Fibroblast of upper back skin (primary cell): ENCODE results near the gene SCAANT1.

ENCODE experiments used
- DNase-seq: peaks from one replicate; pipeline ENCODE4 v3.0.0-alpha.2; 2013

The SCAANT1 gene

DNA sequence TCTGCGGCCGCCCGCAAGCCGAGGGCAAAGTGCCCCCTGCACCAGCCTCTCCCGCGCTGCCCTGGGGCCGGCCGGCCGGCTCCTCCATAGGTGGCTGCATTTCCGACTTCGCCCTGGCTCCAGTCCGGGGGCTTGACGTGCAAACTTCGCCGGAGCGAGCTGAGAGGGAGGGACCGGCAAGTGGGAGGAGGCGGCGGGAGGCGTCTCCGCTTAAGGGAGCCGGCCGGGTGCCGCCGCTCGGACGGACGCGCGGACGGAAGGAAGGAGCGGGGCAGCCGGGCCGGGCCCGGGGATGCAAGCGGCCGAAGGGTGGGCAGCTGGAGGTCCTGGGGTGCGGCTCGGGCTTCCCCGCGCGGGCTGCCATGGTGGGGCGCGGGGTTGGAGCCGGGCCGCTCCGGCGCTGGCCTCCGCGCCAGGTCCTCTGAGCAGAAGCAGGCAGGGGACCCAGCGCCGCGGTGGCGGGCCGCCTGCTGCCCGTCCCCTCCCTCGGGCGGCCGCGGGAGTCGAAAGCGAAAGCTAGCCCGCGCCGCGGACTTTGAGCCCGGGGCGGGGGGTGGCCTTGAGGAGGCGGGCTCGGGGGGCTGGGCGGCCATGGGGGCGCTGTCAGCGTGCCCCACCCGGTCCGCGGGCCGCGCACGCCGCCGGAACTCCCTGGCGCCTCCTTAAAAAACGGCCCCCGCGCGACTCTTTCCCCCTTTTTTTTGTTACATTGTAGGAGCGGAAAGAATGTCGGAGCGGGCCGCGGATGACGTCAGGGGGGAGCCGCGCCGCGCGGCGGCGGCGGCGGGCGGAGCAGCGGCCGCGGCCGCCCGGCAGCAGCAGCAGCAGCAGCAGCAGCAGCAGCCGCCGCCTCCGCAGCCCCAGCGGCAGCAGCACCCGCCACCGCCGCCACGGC is at the start of gene SCAANT1:
Gene SCAANT1 (minus strand): TSS at position 511 of the 895 bp plus-strand sequence.
- DNase-seq = peak; percentile 89

DNA sequence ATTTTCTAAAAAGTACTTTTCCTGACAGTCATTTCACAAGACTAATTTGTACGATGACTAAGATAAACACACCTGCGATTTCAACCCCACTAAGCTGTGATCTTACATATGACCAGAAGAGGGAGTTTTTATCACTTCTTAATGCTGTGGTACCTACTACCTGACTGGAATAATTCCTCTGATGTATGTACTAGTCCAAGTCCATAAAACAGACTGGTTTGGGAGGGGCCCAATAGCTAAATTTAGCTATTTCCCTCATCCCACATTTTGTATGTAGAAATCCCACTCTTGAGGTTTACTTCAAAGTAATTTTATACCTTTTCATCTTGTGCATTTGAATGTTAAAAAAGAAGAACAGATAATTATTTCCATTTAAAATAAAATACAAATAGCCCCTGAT is 49.7 kb upstream of the SCAANT1 start:
- DNase-seq = peak; percentile 26

DNA sequence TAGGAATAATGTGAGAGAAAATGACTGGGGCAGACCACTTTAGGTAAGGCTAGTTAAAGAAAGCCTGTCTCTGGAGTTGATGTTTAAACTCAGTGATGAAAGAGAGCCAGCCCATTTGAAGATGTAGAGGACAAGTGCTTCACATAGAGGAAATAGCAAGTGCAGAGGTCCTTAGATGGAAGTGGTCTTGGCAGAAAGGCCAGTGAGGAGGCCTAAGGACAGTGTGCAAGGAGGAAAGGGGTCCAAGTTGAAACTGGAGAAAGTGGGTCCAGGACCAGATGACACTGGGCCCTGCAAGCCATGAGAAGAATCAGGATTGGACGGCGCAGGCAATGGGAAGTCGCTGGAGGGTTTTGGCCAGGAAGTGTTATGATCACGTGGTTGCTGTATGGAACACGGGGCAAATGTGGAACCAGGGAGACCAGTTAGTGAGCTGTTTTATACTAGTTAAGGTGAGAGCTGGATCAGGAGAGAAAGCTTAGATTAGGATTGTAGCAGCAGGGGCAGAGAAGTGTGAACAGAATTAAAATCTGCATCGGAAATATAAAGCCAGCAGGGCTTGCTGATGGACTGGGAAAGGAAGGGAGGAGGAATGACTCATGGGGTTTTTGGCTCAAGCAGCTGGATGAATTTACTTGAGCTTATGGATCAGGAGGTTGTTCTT is 48.0 kb upstream of the SCAANT1 start:
- DNase-seq = peak; percentile 67

DNA sequence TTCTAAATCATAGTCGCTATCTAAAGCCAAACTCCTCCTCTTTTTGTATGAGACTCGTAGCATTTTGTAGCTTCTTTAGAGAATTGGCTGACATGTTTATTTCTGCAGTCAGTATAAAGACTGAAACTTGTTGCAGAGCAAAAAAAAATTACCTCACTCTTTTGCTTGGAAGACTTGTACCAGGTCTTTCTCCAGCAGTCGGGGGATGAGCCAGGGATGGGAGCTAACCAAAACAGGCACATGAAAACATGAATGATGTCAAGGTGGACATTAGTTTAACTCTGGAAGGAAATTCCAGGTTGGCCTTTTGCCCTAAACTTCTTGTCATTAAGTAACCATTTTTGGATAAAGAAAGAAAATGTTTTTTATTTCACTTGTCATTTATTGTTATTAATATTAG is 47.0 kb upstream of the SCAANT1 start:
- DNase-seq = no peak

DNA sequence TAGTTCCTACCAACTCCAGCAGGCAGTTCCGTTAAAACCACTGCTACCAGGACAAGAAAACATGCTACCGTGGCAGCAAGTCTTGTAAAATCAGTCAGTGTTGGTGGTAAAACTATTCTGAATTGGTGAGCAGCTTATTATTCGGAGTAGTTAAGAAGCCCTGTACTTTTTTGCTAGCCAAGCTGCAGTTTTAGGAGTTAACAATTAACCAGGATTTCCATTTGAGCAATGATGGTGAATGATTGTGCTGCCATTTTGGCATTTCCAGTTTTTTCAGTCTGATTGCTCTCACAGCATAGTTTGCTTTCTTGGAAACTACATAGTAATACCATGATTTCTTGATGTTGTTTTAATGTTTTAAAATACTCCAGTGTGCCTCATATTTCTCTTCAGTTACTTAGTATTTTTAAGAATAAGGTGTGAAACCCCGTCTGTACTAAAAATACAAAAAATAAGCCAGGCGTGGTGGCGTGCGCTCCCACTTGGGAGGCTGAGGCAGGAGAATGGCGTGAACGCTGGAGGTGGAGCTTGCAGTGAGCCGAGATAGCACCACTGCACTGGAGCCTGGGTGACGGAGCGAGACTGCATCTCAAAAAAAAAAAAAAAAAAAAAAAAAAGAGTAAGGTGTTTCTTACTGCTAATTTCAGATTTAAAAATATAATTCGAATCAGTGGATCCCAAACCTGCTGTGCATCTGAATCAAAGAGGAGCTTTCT is 43.8 kb upstream of the SCAANT1 start:
- no peak for DNase-seq

DNA sequence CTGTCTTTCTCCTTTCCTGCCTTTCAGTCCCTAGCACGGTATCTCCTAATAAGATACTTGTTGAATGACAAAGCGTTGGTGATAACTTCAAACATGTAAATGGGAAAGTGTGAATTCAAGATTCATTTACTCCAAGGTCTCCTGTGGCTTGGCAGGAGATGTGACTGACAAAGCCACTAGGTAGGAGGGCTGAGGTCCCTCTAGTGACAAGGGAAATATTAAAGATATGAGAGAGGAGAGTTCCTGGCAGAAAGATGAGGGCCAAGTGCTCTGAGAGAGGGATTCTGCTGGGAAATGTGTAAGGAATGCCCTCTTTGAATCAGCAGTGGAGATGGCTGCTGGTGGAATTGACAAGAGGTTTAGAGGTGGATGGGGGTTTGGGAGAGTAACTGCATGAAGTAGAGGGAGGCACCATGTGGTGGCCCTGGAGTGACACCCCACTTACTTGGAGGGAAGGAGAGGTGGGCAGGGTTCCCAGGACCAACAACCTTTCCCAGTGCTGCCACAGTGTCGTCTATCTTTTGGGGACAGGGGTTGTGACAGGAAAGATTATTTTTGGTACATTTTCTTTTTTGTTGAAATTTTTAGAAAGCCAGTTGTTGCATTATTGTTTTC is 43.0 kb upstream of the SCAANT1 start:
- DNase-seq = no peak

DNA sequence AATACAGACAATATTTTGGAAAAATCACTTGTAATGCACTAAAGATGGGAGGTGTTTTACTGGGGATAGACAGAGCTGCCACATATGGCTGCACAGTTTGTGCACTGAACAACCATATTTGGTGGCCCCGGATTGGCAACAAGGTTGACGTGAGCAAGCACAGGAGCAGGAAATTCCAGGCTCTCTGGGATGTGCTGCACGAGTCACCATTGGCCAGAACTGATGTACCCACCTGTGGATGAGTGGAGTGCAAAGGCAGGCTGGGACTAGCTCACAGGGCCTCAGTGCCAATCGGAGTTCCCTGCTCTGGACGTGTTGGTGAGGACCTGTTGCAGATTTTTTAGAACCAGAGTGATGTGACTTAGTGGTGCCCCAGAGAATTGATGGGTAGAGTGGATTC is 42.0 kb upstream of the SCAANT1 start:
- DNase-seq = no peak

DNA sequence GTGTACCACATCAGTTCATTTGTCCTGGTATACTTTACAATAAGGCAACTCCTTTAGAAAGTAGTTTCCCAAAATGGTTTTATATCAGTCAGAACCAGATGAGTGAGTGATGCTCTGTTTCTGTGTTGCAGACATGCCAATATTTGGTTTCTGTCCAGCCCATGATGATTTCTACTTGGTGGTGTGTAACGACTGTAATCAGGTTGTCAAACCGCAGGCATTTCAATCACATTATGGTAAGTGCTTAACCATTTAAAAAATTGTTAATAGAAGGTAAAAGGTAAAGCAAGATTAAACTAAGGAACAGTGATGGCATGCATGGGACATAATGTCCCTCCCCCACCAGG is 40.0 kb upstream of the SCAANT1 start:
- DNase-seq = peak; percentile 38

DNA sequence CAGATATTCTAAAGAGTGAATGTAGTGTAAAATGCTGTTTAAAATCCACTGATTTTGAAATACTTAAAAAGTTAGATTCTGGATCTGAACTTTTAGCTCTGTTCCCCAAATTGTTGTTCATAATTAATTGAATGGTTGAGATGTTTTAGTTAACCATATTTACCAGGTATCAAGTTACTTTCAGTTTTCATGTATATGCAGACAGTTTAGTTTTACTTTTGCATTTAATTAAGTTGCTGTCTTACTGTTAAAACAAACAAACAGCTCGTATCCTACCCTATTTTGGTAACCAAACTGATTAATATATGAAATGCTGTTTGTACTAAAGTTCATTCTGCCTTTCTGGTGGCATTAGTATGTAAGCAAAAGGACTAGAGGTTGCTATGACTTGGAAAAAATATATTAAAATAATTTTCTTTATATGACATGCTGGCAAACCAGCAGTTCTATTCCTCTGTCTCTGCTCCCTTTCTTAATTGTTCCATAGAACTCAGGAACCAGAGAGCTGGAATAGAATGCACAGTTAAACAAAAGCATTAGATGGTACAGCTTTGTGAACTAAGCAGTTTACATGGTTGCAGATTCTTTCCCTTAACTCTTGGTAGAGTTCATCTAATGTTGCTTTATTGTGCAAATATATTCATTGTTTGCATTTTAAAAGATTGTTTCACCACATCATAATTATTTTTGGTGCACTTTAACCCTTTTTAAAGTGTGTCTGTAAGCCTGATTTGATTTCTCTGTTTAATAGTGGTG is 39.5 kb upstream of the SCAANT1 start:
- no peak for DNase-seq

DNA sequence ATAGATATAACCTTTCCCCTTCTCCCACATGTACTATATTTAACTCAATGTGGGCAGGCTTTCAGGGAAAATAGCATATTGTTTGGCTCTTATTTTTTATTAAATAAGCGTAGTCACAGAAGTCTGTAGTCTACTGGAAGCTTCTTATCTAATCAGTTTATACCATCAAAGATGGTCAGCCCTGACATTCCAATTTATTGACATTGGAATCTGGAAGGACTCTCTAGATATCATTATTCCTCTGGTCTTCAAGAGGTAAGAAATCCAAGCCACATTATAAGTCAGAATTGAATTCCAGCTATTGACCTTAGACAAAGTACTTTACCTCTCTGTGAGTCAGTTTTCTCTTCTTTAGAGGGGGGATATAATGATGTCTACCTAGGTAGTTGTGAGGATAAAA is 38.5 kb upstream of the SCAANT1 start:
- DNase-seq = no peak

DNA sequence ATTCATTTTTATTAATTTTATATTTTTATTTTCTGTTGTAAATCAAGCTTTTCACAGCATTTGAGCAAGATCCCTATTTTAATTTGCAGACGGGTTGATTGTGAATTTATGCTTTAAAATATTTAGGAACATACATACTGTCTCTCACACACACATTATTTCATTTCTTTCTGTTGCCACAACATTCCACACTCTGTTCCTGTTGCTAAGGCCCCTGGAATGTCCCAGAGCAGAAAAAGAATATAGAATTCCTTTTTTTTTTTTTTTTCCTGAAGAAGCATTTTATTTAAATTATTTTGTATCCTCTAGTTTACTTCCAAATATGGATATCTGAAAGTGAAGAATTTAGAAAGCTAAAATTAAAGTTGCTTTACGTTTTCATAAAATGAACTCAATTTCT is 36.8 kb upstream of the SCAANT1 start:
- peak; percentile 83 for DNase-seq

DNA sequence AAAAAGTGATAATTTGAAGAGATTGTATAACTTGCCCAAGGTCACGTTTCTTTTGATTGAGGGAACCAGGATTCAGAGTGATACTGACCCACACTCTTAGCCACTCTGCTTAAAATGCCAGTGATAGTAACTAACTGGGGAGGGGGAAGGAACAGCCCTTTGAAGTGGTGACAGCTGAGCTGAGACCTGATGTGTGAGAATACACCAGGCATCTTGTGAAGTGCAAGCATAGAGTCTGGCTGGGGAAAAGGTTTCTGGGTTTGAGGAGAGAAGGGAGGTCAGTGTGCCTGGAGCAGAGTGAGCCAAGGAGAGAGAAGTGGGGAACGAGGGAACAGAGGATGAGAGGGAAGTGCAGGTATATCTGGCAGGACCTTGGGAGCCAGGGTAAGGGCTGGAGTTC is 35.4 kb upstream of the SCAANT1 start:
- DNase-seq = no peak

DNA sequence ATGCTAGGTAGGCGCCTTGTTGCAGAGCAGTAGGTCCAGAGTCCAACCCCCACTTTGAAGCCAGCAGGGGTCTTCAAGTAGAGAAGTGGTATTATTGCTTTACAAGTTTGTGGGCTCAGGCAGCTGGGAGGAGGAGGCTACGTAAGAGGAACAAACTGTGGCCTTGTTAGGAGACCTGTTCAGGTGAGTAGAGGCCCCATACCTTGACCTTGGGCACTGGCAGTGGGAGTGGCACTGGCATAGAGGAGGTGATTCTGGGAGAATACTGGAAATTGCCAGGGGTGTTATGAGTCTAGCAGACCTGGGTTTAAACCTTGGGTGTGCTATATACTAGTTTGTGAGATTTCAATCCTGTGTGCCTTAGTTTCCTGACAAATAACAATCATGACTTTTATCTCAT is 34.6 kb upstream of the SCAANT1 start:
- no peak for DNase-seq

DNA sequence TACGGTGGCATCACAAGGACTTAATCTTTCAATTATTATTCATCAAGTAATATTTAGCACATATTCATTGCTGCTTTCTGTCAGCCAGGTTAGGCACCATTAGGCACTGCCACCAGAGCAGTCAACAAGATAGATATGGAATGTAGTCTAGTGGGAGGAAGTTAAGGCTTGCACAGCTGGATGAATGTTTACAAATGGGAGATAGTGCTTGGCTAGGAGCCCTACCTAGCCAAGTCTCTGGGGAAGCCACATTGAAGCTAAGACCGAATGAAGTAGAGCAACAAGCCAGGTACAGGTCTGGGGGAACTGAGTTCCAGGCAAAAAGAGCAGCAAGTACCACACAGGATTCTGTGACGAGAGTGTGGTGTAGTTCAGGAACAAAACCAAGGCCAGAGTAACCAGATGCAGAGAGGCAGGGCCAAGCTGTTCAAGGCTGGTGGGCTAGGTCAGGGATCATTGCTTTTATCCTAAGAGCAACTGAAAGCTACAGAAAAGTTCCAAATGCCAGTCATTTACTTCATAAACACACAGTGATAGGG is 33.4 kb upstream of the SCAANT1 start:
- no peak for DNase-seq

DNA sequence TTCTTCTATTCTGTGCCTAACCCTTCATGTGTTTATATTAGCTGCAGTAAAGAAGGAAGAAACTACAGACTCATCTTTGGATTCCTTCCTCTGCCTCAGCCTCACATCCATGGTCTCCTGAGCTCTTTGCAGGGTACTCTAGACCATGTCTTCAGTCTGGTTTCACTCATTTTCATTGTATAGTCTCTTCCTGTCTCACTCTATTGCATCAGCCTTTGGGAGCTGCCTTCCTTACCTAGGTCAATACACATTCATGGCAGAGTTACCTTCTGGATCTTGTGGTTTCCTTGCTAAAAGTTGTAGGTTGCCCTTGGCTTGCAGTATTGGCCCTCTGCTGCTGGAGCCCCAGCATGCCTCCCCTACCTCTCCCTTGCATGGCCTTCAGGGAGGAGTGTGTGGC is 31.5 kb upstream of the SCAANT1 start:
- no peak for DNase-seq

DNA sequence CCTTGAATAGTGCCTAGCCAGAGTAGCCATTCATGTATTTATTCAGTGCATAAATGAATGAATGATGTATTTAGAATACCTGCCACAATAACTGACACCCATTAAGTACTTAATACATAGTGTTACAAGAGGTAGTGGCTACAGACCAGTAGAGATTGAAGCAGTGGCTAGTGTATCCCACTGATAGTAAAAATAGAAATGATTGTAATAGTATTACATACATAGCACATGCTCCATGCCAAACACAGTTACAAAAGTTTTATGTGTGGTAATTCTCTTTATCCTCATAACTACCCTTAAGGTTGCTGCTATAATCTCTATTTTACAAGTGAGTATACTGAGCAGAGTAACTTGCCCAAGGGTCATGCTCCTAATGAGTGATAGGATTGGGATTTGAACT is 30.3 kb upstream of the SCAANT1 start:
- no peak for DNase-seq

DNA sequence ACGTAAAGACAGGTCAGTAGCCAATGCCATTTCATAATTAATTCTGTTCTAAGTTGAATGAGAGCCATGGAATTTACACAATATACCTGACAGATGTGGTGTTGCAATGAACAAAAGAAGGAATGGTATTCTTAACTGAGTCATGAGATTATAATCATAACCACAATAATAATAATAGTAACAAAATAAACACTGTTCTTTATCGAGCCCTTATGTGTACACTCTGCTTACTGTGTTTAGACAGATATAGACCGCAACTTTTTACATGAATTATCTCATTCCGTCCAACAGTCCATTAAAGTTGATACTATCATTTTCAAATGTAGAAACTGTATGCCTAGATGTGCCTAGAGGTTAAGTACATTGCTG is 28.2 kb upstream of the SCAANT1 start:
- DNase-seq = peak; percentile 29

DNA sequence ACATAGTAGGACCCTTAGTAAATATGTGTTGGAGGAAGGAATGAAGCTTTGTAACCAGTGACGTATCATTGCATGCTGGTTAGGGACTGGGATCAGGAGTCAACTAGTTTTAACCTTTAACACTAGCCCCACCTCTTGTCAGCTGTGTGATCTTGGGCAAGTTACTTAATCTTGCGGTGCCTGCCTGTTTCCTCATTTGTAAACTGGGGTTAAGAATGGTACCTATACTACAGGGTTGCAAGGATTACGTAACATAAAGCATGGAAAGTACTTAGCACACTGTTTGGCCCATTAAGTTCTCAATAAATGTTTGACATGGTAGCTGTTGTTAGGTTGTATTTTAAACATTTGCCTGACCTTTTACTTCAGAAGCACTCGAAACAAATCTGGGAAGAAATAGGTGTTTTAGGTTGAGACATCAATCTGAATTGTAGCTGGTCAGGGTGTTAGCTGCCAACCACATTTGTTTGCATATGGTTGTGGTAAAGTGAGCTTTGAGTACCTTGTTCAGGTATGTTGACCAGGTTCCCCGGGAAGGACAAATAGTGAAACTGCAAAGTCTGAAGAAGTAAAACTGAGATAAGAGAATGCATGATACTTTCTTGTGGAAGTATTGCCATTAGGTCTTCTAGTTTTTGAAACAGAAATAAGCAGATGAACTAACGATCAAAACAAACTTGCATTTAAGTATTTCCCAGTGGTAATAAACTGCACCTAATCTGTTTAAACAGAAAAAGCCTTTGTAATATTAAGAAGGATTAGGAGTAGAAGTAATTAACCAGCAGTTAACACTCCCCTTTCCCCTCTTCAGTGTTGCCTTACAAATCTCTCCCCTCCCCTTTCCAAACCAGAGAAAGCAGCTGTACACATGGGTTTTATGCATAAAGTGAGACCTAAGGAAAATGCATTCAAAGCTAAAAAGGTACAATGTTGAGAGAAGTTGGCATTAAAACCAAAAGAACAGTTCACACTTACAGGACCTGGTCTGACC is 25.8 kb upstream of the SCAANT1 start:
- no peak for DNase-seq

DNA sequence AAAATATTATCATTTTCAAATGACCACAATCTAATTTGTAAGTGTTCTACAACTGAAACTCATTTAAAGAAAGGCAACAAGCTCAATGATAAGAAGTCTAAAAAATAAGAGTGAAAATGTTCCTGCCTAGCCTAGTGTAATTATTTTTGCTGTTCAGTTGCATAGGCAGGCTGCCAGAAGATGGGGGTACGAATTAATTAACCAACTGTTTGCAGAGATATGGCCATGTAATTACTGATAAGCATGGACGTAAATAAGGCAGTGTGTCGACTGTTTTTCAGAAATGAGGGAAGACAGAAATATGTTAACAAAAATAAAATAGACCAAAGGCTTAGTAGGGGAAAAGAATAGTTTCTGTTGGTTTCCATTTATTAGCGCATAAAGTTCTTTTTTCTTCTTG is 24.7 kb upstream of the SCAANT1 start:
- DNase-seq = no peak

DNA sequence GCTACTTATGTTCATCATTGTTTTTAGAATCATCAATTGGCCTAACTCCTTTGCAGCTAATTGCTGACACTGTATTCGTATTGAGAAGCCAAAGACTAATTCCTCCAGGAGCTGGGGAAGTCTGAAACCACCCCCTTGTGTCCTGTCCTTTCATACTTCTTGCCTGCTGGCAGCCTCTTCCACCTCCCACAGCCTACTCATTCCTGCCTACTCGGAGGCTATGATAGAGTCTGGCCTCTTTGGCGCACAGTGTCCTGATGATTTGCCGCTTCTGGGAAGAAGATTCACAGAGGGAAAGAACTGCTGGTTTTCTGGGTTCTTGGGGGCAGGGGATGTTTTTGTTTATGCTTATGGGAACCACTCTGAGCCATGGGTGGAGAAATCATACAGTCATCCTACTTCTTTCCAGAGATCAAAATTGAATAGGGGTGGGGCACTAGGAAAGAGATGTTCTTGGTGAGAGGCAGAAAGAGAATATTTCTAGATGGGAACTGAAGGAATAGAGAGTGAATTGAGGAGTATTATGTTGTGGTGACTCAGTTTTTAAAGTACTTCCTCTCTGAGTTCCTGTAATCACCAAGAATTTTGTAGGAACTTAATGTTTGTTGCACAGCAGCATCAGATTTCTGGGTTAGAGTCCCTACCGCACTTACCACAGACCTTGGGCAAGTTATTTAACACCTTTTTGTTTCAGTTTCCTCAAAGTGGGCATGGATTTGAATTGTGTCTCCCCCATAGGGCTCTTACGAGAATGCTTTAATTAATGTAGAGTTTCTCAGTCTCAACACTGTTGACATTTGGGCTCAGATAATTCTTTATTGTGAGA is 22.1 kb upstream of the SCAANT1 start:
- DNase-seq = no peak
